Smooth muscle cell of bladder (primary cell): ENCODE results near the gene MRFAP1. TPM values are rescaled to one million over a fixed set of nuclear protein-coding genes. Genes with fewer than 3 reads are reported as not detected.

ENCODE experiments used
- total RNA-seq: library from RNA; depleted of rRNA; stranded (reverse); fragments of >200 nt; gene quantifications from 2 replicates; pipeline ENCODE4 v1.2.3, GENCODE V29; 2014

The MRFAP1 gene
- 84.8 and 112 TPM in 2 replicates for total RNA-seq

DNA sequence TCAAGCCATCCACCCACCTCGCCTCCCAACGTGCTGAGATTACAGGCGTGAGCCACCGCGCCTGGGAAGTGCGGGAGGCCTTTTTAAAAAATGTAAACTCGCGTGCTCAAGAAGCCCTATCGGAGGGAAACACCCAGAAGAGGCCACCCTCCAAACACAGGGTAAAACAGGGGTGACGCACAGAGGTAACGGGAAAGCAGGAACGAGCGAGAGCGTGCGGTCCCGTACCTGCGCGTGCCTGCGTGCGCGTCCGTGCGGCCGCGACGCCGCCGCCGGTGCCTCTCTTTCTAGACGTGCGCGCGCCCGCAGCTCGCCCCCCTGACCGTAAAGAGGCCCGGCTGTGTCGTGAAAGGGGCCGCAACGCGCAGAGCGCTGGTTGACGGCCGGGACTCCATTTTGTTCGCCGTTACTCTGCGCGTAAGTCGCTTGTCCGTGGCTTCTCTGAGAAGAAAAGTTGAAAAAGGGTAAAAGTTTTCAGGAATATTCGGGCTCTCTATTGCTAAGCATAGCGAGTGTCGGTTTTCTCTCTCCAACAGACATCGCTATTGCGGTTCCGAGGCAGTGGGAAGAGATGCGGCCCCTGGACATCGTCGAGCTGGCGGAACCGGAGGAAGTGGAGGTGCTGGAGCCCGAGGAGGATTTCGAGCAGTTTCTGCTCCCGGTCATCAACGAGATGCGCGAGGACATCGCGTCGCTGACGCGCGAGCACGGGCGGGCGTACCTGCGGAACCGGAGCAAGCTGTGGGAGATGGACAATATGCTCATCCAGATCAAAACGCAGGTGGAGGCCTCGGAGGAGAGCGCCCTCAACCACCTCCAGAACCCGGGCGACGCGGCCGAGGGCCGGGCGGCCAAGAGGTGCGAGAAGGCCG, at the start of gene MRFAP1:
MRFAP1 (plus strand) TSS at position 394 of the 872 bp plus-strand sequence; CDS start at position 572, 178 bp downstream.

Other genes starting within 250 kb of the MRFAP1 start
- gene PPP2R2C, start 168.1 kb upstream of the MRFAP1 start, total RNA-seq: not detected in 2 replicates
- gene MAN2B2, start 65.5 kb upstream of the MRFAP1 start, total RNA-seq: 13.7 and 20.2 TPM in 2 replicates
- 0.18 and 1.6 TPM in 2 replicates for gene S100P, start 53.2 kb downstream of the MRFAP1 start, total RNA-seq
- gene MRFAP1L1, start 69.2 kb downstream of the MRFAP1 start, total RNA-seq: 44.8 and 49.6 TPM in 2 replicates
- 14.1 and 16.7 TPM in 2 replicates for gene BLOC1S4, start 75.5 kb downstream of the MRFAP1 start, total RNA-seq
- 14.9 and 15.2 TPM in 2 replicates for gene KIAA0232, start 142.0 kb downstream of the MRFAP1 start, total RNA-seq